Fibroblast of the aortic adventitia (primary cell): ENCODE measurements around the gene SLC22A4. TPM values are rescaled to one million over a fixed set of nuclear protein-coding genes. Genes with fewer than 3 reads are reported as not detected.

Source experiments
- DNase-seq: peaks from one replicate; pipeline ENCODE4 v3.0.0-alpha.2; 2010; ENCODE audit warnings: low read depth
- H3K4me3 ChIP-seq: 2 replicates; pipeline ENCODE4 v1.5.1; 2011; ENCODE audit warnings: low read depth, mild to moderate bottlenecking, control low read depth, low read length, moderate library complexity
- total RNA-seq: library from RNA; depleted of rRNA; stranded (reverse); fragments of >200 nt; gene quantifications from 2 replicates; pipeline ENCODE4 v1.2.3, GENCODE V29; 2012; ENCODE audit warnings: low replicate concordance
- TF ChIP-seq, protein P1 (sequence below): IDR thresholded peaks from 2 replicates; pipeline ENCODE4 v1.5.1; 2011; ENCODE audit warnings: mild to moderate bottlenecking, low read length, control low read depth, inconsistent platforms; ENCODE audit not compliant: insufficient read depth

The SLC22A4 gene
- total RNA-seq, 1 donor = 5.7 TPM

- DNase-seq = no peak
- TF ChIP-seq, protein P1, sequence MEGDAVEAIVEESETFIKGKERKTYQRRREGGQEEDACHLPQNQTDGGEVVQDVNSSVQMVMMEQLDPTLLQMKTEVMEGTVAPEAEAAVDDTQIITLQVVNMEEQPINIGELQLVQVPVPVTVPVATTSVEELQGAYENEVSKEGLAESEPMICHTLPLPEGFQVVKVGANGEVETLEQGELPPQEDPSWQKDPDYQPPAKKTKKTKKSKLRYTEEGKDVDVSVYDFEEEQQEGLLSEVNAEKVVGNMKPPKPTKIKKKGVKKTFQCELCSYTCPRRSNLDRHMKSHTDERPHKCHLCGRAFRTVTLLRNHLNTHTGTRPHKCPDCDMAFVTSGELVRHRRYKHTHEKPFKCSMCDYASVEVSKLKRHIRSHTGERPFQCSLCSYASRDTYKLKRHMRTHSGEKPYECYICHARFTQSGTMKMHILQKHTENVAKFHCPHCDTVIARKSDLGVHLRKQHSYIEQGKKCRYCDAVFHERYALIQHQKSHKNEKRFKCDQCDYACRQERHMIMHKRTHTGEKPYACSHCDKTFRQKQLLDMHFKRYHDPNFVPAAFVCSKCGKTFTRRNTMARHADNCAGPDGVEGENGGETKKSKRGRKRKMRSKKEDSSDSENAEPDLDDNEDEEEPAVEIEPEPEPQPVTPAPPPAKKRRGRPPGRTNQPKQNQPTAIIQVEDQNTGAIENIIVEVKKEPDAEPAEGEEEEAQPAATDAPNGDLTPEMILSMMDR = no peak
- H3K4me3 ChIP-seq = no peak overlapping the region
Measured at GRCh38 chr5:132377738-132378137, 83.5 kb downstream of the SLC22A4 start.

DNA sequence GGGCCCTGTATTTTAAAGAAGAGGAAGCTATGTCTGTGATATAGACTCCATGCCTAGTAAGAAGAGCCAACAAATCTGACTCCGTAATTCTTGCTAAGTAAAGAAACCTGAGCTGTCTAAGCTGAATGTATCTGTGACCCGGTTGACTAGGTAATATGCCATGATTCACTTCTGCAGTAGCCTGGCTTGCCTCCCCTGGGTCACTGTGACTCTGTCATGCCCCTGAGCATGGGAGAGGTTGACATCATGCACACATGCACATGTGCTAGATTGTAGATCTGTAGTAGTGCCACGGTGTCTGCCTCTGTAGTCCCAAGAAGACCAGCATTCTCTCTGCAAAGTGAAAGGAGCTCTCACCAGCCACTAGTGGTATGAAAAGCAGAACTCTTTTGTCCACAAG is 84.4 kb downstream of the SLC22A4 start:
- no peak overlapping the region for H3K4me3 ChIP-seq
- no peak for DNase-seq
- TF ChIP-seq, protein P1 = no peak

GRCh38 chr5:132380047-132380446 is 85.9 kb downstream of the SLC22A4 start:
- TF ChIP-seq, protein P1 = no peak
- no peak overlapping the region for H3K4me3 ChIP-seq
- DNase-seq = no peak

- DNase-seq = no peak
- no peak overlapping the region for H3K4me3 ChIP-seq
- TF ChIP-seq, protein P1 = no peak
Measured at GRCh38 chr5:132380741-132381140, 86.5 kb downstream of the SLC22A4 start.

DNA sequence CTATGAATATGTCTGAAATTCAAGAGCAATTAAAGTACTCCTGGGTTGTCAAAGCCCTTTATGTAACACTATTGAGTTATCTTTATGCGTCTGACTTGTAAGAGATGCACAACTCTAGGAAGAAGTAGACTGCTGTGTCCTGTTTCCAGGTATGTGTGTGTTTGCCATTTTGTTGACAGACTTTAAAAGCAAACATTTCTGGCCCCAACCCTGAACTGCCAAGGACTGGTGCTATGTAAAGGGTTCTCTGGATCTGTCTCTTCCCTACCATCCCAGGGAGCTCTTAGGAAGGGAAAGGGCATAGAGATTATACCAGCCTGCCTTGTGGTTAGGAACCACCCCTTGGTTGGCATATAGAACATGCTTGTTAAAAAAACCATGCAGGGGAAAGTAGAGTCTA is 87.4 kb downstream of the SLC22A4 start:
- no peak overlapping the region for H3K4me3 ChIP-seq
- TF ChIP-seq, protein P1 = no peak
- DNase-seq = no peak

GRCh38 chr5:132383261-132383660 is 89.1 kb downstream of the SLC22A4 start:
- TF ChIP-seq, protein P1 = no peak
- DNase-seq = no peak
- no peak overlapping the region for H3K4me3 ChIP-seq

DNA sequence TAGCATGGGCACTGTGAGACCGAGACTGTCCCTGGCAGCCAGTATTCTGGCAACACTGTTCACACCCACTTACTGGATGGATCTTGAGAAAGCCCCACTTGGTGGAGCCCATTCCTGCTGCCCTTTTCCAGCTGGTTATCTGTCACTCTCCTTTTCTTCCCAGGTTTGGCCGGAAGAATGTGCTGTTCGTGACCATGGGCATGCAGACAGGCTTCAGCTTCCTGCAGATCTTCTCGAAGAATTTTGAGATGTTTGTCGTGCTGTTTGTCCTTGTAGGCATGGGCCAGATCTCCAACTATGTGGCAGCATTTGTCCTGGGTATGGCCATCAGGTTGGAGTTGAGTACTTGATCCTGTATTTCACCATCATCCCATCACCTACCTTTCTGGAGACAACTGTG is 89.8 kb downstream of the SLC22A4 start:
- TF ChIP-seq, protein P1 = no peak
- H3K4me3 ChIP-seq = no peak overlapping the region
- DNase-seq = no peak
